Fibroblast of lung (primary cell): ENCODE data around the gene TENM4. TPM values are rescaled to one million over a fixed set of nuclear protein-coding genes. Genes with fewer than 3 reads are reported as not detected.
A peak's percentile ranks its signal among the peaks of the same experiment; 100 is the strongest.

Experiments
- DNase-seq, 2 donors: peaks; one replicate each; pipeline versions ENCODE4 v3.0.0 to v3.0.0-alpha.2; 2010; ENCODE audit warnings: low read depth in 2 of 2
- H2AFZ ChIP-seq: 2 replicates; pipeline ENCODE4 v1.5.1; 2012; ENCODE audit warnings: low read length, control low read depth, inconsistent platforms
- H3K27ac ChIP-seq: 2 replicates; pipeline ENCODE4 v1.5.1; 2011; ENCODE audit warnings: low read length, control low read depth; ENCODE audit not compliant: insufficient read depth
- H3K27me3 ChIP-seq: 2 replicates; pipeline ENCODE4 v1.5.1; 2011; ENCODE audit warnings: mild to moderate bottlenecking, low read length; ENCODE audit not compliant: control insufficient read depth, insufficient read depth
- H3K36me3 ChIP-seq: 2 replicates; pipeline ENCODE4 v1.5.1; 2011; ENCODE audit warnings: low read length; ENCODE audit not compliant: control insufficient read depth, insufficient read depth
- H3K4me1 ChIP-seq: 2 replicates; pipeline ENCODE4 v1.5.1; 2011; ENCODE audit warnings: low read length; ENCODE audit not compliant: control insufficient read depth, insufficient read depth; ENCODE audit errors: extremely low read depth
- H3K4me2 ChIP-seq: 2 replicates; pipeline ENCODE4 v1.5.1; 2011; ENCODE audit warnings: low read length, control low read depth; ENCODE audit not compliant: insufficient read depth; ENCODE audit errors: extremely low read depth
- H3K4me3 ChIP-seq, 4 experiments: fragments of 200-600 bp in 1 of 4; sonication (generic) in 1 of 4; replicated peaks in 1 of 4; 2 replicates each; pipeline ENCODE4 v1.5.1; 2011 to 2016; ENCODE audit warnings: low read length in 4 of 4, low read depth in 3 of 4, mild to moderate bottlenecking in 3 of 4, control low read depth in 2 of 4, inconsistent platforms in 1 of 4, mixed read lengths in 1 of 4; ENCODE audit not compliant: insufficient read depth in 1 of 4; ENCODE audit errors: control extremely low read depth in 1 of 4
- H3K79me2 ChIP-seq: 2 replicates; pipeline ENCODE4 v1.5.1; 2012; ENCODE audit warnings: mild to moderate bottlenecking, low read length, inconsistent platforms; ENCODE audit not compliant: control insufficient read depth, insufficient read depth
- H3K9ac ChIP-seq: 2 replicates; pipeline ENCODE4 v1.5.1; 2011; ENCODE audit warnings: mild to moderate bottlenecking, low read length, control low read depth; ENCODE audit not compliant: insufficient read depth
- H3K9me3 ChIP-seq: 2 replicates; pipeline ENCODE4 v1.5.1; 2012; ENCODE audit warnings: low read depth, low read length; ENCODE audit not compliant: control insufficient read depth, insufficient read depth
- H4K20me1 ChIP-seq: 2 replicates; pipeline ENCODE4 v1.5.1; 2011; ENCODE audit warnings: low read length; ENCODE audit not compliant: control insufficient read depth, insufficient read depth; ENCODE audit errors: extremely low read depth
- CTCF ChIP-seq, 2 donors: IDR thresholded peaks in 1 of 2; conservative IDR thresholded peaks in 1 of 2; 1 replicate in 1 of 2; 2 replicates in 1 of 2; pipeline ENCODE4 v1.5.1; 2011 to 2012; ENCODE audit warnings: low read length in 2 of 2, control low read depth in 1 of 2, inconsistent platforms in 1 of 2, low read depth in 1 of 2, mild to moderate bottlenecking in 1 of 2
- EZH2 ChIP-seq: IDR thresholded peaks from 2 replicates; pipeline ENCODE4 v1.5.1; 2012; ENCODE audit warnings: low read length, control low read depth, mild to moderate bottlenecking; ENCODE audit errors: missing control alignments
- polyA plus RNA-seq, 2 donors: library from polyadenylated mRNA; depleted of rRNA in 1 of 2; stranded (reverse) in 1 of 2; unstranded in 1 of 2; fragments of >200 nt; gene quantifications; 2 replicates each; pipeline ENCODE4 v1.2.1, GENCODE V29; 2011 to 2012; ENCODE audit warnings: missing spikeins in 1 of 2
- total RNA-seq: library from RNA; depleted of rRNA; stranded (reverse); fragments of >200 nt; gene quantifications from 2 replicates; pipeline ENCODE4 v1.2.1, GENCODE V29; 2014

The TENM4 gene
- total and polyA plus RNA-seq, 2 donors (not counting 1 experiment from before 2014, with no cell fraction given) = 4.6 to 48.4 TPM

DNA sequence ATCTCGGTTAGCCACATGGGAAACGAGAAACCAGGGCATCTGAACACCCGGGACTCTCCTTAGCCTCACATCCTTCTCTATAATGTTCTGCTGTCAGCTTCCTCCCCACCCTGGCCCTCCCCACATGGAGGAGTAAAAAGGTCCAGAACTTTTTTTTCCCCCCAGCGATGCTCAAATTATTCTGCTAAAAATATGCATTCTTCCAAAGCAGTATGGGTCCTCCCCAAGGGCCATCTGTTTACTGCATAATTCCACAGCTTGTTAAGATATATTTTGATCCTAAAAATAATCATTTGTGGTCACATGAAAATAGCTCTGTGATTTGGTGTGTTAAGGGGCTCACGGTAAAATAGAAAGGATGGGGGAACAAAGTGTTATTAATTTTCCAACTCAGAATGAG, 584.6 kb downstream of the TENM4 start:
- no peaks in the 10 kb centered on the region for H3K4me1 ChIP-seq
- H3K9me3 ChIP-seq = no peaks in the 10 kb centered on the region
- H3K9ac ChIP-seq = no peak overlapping the region
- H3K36me3 ChIP-seq = no peaks in the 10 kb centered on the region
- no peaks in the 10 kb centered on the region for H3K27me3 ChIP-seq
- DNase-seq = no peak
- no peaks in the 10 kb centered on the region for H3K79me2 ChIP-seq
- no peak overlapping the region for H3K4me2 ChIP-seq
- H4K20me1 ChIP-seq = no peaks in the 10 kb centered on the region
- H3K4me3 ChIP-seq = no peak overlapping the region
- TF ChIP-seq CTCF (conservative IDR thresholded peaks at IDR 0.05 in 1 of 2, IDR thresholded peaks at IDR 0.05 in 1 of 2; ENCODE audit: low read depth in 1 of 2, low read length in 2 of 2) = no peak
- no peak for TF ChIP-seq EZH2
- H2AFZ ChIP-seq = no peak overlapping the region
- H3K27ac ChIP-seq = no peak overlapping the region

- H2AFZ ChIP-seq = no peak overlapping the region
- TF ChIP-seq EZH2 (no peak), CTCF (conservative IDR thresholded peaks at IDR 0.05 in 1 of 2, IDR thresholded peaks at IDR 0.05 in 1 of 2; ENCODE audit: low read depth in 1 of 2, low read length in 2 of 2) (no peak)
- H3K27ac ChIP-seq = no peak overlapping the region
- H3K4me1 ChIP-seq = no peaks in the 10 kb centered on the region
- no peak overlapping the region for H3K9ac ChIP-seq
- H3K36me3 ChIP-seq = no peaks in the 10 kb centered on the region
- H3K27me3 ChIP-seq = no peaks in the 10 kb centered on the region
- no peak overlapping the region for H3K4me3 ChIP-seq
- H4K20me1 ChIP-seq = no peaks in the 10 kb centered on the region
- H3K9me3 ChIP-seq = no peaks in the 10 kb centered on the region
- DNase-seq = no peak
- H3K4me2 ChIP-seq = no peak overlapping the region
- H3K79me2 ChIP-seq = no peaks in the 10 kb centered on the region
Observed at GRCh38 chr11:78855116-78855515, 585.7 kb downstream of the TENM4 start.

GRCh38 chr11:78853521-78853920, 587.3 kb downstream of the TENM4 start:
- H3K79me2 ChIP-seq = no peaks in the 10 kb centered on the region
- no peak overlapping the region for H2AFZ ChIP-seq
- H3K27ac ChIP-seq = no peak overlapping the region
- DNase-seq = peak in 1 of 2 donors; percentile 72
- no peak overlapping the region for H3K4me2 ChIP-seq
- H3K4me3 ChIP-seq = no peak overlapping the region
- H3K9ac ChIP-seq = no peak overlapping the region
- no peaks in the 10 kb centered on the region for H3K4me1 ChIP-seq
- no peaks in the 10 kb centered on the region for H3K36me3 ChIP-seq
- no peaks in the 10 kb centered on the region for H3K9me3 ChIP-seq
- H3K27me3 ChIP-seq = no peaks in the 10 kb centered on the region
- H4K20me1 ChIP-seq = no peaks in the 10 kb centered on the region
- no peak for TF ChIP-seq EZH2
- TF ChIP-seq CTCF (conservative IDR thresholded peaks at IDR 0.05 in 1 of 2, IDR thresholded peaks at IDR 0.05 in 1 of 2; ENCODE audit: low read depth in 1 of 2, low read length in 2 of 2) = no peak
